HCT116 (cell line): Measurements from ENCODE around the gene HNRNPL. TPM values are rescaled to one million over a fixed set of nuclear protein-coding genes. Genes with fewer than 3 reads are reported as not detected.

Experiments used
- ATAC-seq: fragments of 200-7000 bp; cut with Tn5 transposase; 2 replicates; pipeline ENCODE4 v1.9.1; 2020; ENCODE audit warnings: mild to moderate bottlenecking, moderate library complexity
- BruUV-seq: library from RNA; stranded (reverse); fragments of 400-500 nt; replicated peaks from 2 replicates; lab custom pipeline; 2021; lab: Mats Ljungman, UMichigan
- CTCF ChIA-PET: fragments of 300-600 bp; sonication (Branson Sonifier 250); formaldehyde crosslinking; loops from one replicate; lab custom pipeline; 2021; ENCODE audit warnings: antibody characterized with exemption; lab: Charles Lee
- POLR2A ChIA-PET: fragments of 300-600, 350-600 bp; sonication (Branson Sonifier 250); formaldehyde crosslinking; loops from one replicate; lab custom pipeline; 2021; ENCODE audit warnings: antibody characterized with exemption; lab: Charles Lee
- RAD21 ChIA-PET, 2 experiments: fragments of 300-600 bp; sonication (Branson Sonifier 250); formaldehyde crosslinking; loops; one replicate each; lab custom pipeline; 2023; ENCODE audit warnings: low total read pairs in 2 of 2; ENCODE audit not compliant: uncharacterized antibody in 2 of 2, unreplicated experiment in 2 of 2, low non-redundant PET in 1 of 2; lab: Charles Lee
- DNase-seq: peaks from one replicate; pipeline ENCODE4 v3.0.0-alpha.2; 2010; ENCODE audit warnings: low read depth, low spot score
- H2AFZ ChIP-seq: fragments of 200-600 bp; shearing (Covaris generic), sonication (generic); 2 replicates; pipeline ENCODE4 v1.6.1; 2017; ENCODE audit warnings: low read depth, mixed run types, mixed read lengths, antibody characterized with exemption, low read length; ENCODE audit not compliant: poor library complexity, severe bottlenecking
- H3K27ac ChIP-seq: 2 replicates; pipeline ENCODE4 v1.5.1; 2012; ENCODE audit warnings: low read depth, low read length
- H3K27me3 ChIP-seq: fragments of 200-600 bp; sonication (generic); 2 replicates; pipeline ENCODE4 v1.6.1; 2016; ENCODE audit warnings: mixed run types, low read length, mixed read lengths; ENCODE audit not compliant: insufficient read depth
- H3K36me3 ChIP-seq, 2 experiments: fragments of 200-500 bp in 1 of 2; fragments of 200-600 bp in 1 of 2; sonication (Bioruptor generic) in 1 of 2; sonication (generic) in 1 of 2; 2 replicates each; pipeline versions ENCODE4 v1.5.1 to v1.6.1; 2014 to 2016; ENCODE audit warnings: low read length in 2 of 2, inconsistent platforms in 1 of 2, mixed read lengths in 1 of 2, mixed run types in 1 of 2; ENCODE audit not compliant: insufficient read depth in 2 of 2, control insufficient read depth in 1 of 2
- H3K4me1 ChIP-seq, 2 experiments: fragments of 200-600 bp in 1 of 2; sonication (generic) in 1 of 2; 2 replicates each; pipeline versions ENCODE4 v1.5.1 to v1.6.1; 2012 to 2017; ENCODE audit warnings: low read length in 2 of 2, inconsistent platforms in 1 of 2, mild to moderate bottlenecking in 1 of 2, mixed read lengths in 1 of 2, mixed run types in 1 of 2, moderate library complexity in 1 of 2; ENCODE audit not compliant: insufficient read depth in 2 of 2, control insufficient read depth in 1 of 2
- H3K4me2 ChIP-seq: fragments of 200-600 bp; sonication (generic); 2 replicates; pipeline ENCODE4 v1.6.1; 2017; ENCODE audit warnings: mixed run types, low read length, mixed read lengths
- H3K4me3 ChIP-seq, 2 experiments: fragments of 200-600 bp in 1 of 2; sonication (generic) in 1 of 2; replicated peaks in 1 of 2; 2 replicates each; pipeline ENCODE4 v1.5.1; 2011 to 2016; ENCODE audit warnings: low read length in 2 of 2, control low read depth in 1 of 2, low read depth in 1 of 2, mild to moderate bottlenecking in 1 of 2, mixed read lengths in 1 of 2, mixed run types in 1 of 2
- H3K79me2 ChIP-seq: fragments of 200-600 bp; sonication (generic); 2 replicates; pipeline ENCODE4 v1.6.1; 2017; ENCODE audit warnings: mild to moderate bottlenecking, mixed run types, low read length, moderate library complexity, mixed read lengths; ENCODE audit not compliant: insufficient read depth
- H3K9ac ChIP-seq: fragments of 200-600 bp; sonication (generic); 2 replicates; pipeline ENCODE4 v1.6.1; 2016; ENCODE audit warnings: low read length, mixed read lengths
- H3K9me2 ChIP-seq: fragments of 200-600 bp; sonication (generic), shearing (Covaris generic); 2 replicates; pipeline ENCODE4 v1.6.1; 2017; ENCODE audit warnings: mixed run types, mild to moderate bottlenecking, moderate library complexity; ENCODE audit not compliant: insufficient read depth
- H3K9me3 ChIP-seq, 2 experiments: fragments of 200-500 bp in 1 of 2; fragments of 200-600 bp in 1 of 2; sonication (Bioruptor generic) in 1 of 2; sonication (generic) in 1 of 2; 2 replicates each; pipeline ENCODE4 v1.6.1; 2014 to 2017; ENCODE audit warnings: low read length in 2 of 2, mixed read lengths in 2 of 2, inconsistent platforms in 1 of 2, low read depth in 1 of 2, mild to moderate bottlenecking in 1 of 2, mixed run types in 1 of 2, moderate library complexity in 1 of 2; ENCODE audit not compliant: control insufficient read depth in 1 of 2, insufficient read depth in 1 of 2
- H4K20me1 ChIP-seq: fragments of 200-600 bp; sonication (generic), shearing (Covaris generic); 2 replicates; pipeline ENCODE4 v1.6.1; 2017; ENCODE audit warnings: mixed run types, mild to moderate bottlenecking, moderate library complexity; ENCODE audit not compliant: insufficient read depth
- CBX3 ChIP-seq: IDR thresholded peaks from 2 replicates; pipeline ENCODE4 v1.6.1; 2012; ENCODE audit warnings: low read depth
- CEBPB ChIP-seq: IDR thresholded peaks from 2 replicates; pipeline ENCODE4 v1.6.1; 2012; ENCODE audit warnings: low read depth
- CTCF ChIP-seq, 3 experiments: fragments of 200-600 bp in 1 of 3; sonication (generic) in 1 of 3; IDR thresholded peaks in 2 of 3; conservative IDR thresholded peaks in 1 of 3; 2 replicates each; pipeline ENCODE4 v1.5.1; 2012 to 2017; ENCODE audit warnings: low read depth in 2 of 3, low read length in 2 of 3, antibody characterized with exemption in 1 of 3, borderline replicate concordance in 1 of 3, control low read depth in 1 of 3, mild to moderate bottlenecking in 1 of 3, mixed read lengths in 1 of 3, mixed run types in 1 of 3, moderate library complexity in 1 of 3; ENCODE audit not compliant: insufficient read depth in 1 of 3
- ELF1 ChIP-seq: IDR thresholded peaks from 2 replicates; pipeline ENCODE4 v1.6.1; 2012; ENCODE audit warnings: low read depth, borderline replicate concordance
- EZH2 ChIP-seq: fragments of 200-600 bp; sonication (generic); IDR thresholded peaks from 2 replicates; pipeline ENCODE4 v1.6.1; 2017; ENCODE audit warnings: antibody characterized with exemption, mixed run types
- EZH2phosphoT487 ChIP-seq: fragments of 200-600 bp; IDR thresholded peaks from 2 replicates; pipeline ENCODE4 v1.6.1; 2018; ENCODE audit warnings: antibody characterized with exemption, borderline replicate concordance
- FOSL1 ChIP-seq: IDR thresholded peaks from 2 replicates; pipeline ENCODE4 v1.6.1; 2012; ENCODE audit warnings: low read depth
- JUND ChIP-seq: IDR thresholded peaks from 2 replicates; pipeline ENCODE4 v1.6.1; 2012
- POLR2A ChIP-seq: IDR thresholded peaks from 2 replicates; pipeline ENCODE4 v1.7.0; 2011; ENCODE audit warnings: borderline replicate concordance; ENCODE audit not compliant: insufficient read depth, insufficient read length; ENCODE audit errors: extremely low read depth
- POLR2AphosphoS5 ChIP-seq: IDR thresholded peaks from 2 replicates; pipeline ENCODE4 v1.6.1; 2011; ENCODE audit warnings: mild to moderate bottlenecking, low read depth, low read length, moderate library complexity
- SIN3A ChIP-seq: IDR thresholded peaks from 2 replicates; pipeline ENCODE4 v1.6.1; 2012; ENCODE audit warnings: low read depth
- SP1 ChIP-seq: IDR thresholded peaks from 2 replicates; pipeline ENCODE4 v1.6.1; 2012; ENCODE audit warnings: low read depth
- TCF7L2 ChIP-seq: IDR thresholded peaks from 2 replicates; pipeline ENCODE4 v1.7.0; 2011; ENCODE audit warnings: borderline replicate concordance, inconsistent platforms; ENCODE audit not compliant: insufficient read depth, insufficient read length; ENCODE audit errors: extremely low read depth
- YY1 ChIP-seq: IDR thresholded peaks from 2 replicates; pipeline ENCODE4 v1.6.1; 2011; ENCODE audit warnings: low read length, low read depth, moderate library complexity, mild to moderate bottlenecking; ENCODE audit not compliant: insufficient replicate concordance; ENCODE audit errors: extremely low read depth
- ZBTB33 ChIP-seq: IDR thresholded peaks from 2 replicates; pipeline ENCODE4 v1.6.1; 2011; ENCODE audit warnings: mild to moderate bottlenecking, low read length, moderate library complexity; ENCODE audit not compliant: insufficient replicate concordance; ENCODE audit errors: extremely low read depth
- ZFX ChIP-seq: fragments of 450-650 bp; IDR thresholded peaks from 2 replicates; pipeline ENCODE4 v1.6.1; 2017
- ZNF274 ChIP-seq: fragments of 200-500 bp; sonication (Bioruptor generic); IDR thresholded peaks from 2 replicates; pipeline ENCODE4 v1.6.1; 2014; ENCODE audit warnings: mild to moderate bottlenecking, low read depth, low read length, inconsistent platforms
- intact Hi-C: fragments of 100-400 bp; cut with micrococcal nuclease; formaldehyde crosslinking; loops from 2 replicates; pipeline ENCODE4 v1.10.0; 2022
- total RNA-seq: library from RNA; stranded (reverse); gene quantifications from one replicate; pipeline ENCODE4 v1.2.1, GENCODE V29; 2021; ENCODE audit not compliant: unreplicated experiment
- TF ChIP-seq, protein P1 (sequence below): IDR thresholded peaks from 2 replicates; pipeline ENCODE4 v1.6.1; 2012
- TF ChIP-seq, protein P2 (sequence below): IDR thresholded peaks from 2 replicates; pipeline ENCODE4 v1.6.1; 2012

Gene HNRNPL
- total RNA-seq, 1 experiment from 2014 or later: 551 TPM

DNA sequence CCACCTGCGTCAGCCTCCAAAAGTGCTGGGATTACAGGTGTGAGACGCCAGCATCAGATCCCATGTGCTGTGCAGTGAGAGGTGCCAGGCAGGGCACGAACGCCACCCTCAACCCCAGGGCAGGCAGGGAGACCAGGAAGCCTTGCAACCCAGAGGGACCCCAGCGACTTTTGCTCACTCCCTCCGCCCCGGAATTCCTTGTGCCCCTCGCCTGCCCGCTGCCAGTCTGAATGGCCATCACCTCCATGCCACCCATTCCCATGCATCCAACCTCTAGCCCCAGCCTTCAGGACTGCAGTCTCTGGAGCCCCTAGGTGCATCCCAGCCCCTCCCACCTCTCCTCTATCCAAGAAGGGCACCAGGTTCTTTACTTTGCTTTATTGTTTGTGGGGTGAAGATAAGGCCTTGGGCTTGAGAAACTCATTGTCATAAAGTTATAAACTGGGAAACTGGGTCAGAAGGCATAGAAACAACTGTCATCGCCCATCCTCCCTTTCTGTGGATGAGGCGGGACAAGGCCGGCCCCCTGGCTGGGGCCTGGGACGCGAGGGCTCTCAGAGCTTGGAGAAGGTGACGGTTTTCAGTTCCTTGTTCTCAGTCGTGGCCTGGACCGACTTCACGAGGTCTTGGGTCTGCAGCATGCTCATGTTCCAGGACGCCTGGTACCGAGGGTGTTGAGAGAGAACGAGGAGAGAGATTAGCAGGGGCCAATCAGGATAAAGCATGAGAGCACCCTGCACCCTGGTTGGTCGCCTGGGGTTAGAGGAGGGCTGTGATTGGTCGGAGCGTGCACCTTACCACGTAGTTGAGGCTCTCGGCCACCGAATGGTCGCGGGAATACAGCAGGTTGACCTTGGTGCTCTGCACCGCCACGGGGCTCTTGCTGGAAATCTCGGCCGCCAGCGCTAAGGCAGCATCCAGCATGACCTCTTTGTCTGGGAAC lies 34.5 kb downstream of the HNRNPL start:
- POLR2A ChIA-PET: interaction anchor here (2.4 kb wide), 1 partner anchor 7 kb away, joined by 16 read pairs; no protein-coding TSS in a partner anchor
- H3K9me2 ChIP-seq: no peaks in the 10 kb centered on the region
- no peaks in the 10 kb centered on the region for H3K9me3 ChIP-seq
- intact Hi-C loops: no loop called here
- TSS peak; percentile 85 for BruUV-seq
- no peak overlapping the region for H2AFZ ChIP-seq
- H3K27ac ChIP-seq: no peak overlapping the region
- no peaks in the 10 kb centered on the region for H3K27me3 ChIP-seq
- peaks cover 0 to 4% of the 10 kb centered on the region in 2 experiments; a peak in 1 of 4 replicates for H3K4me1 ChIP-seq
- no peak overlapping the region for H3K4me3 ChIP-seq
- ATAC-seq (peak; percentile 63), DNase-seq (no peak)
- H3K79me2 ChIP-seq: no peaks in the 10 kb centered on the region
- RAD21 ChIA-PET: no interaction called here
- no peaks in the 10 kb centered on the region for H4K20me1 ChIP-seq
- no peaks in the 10 kb centered on the region for H3K36me3 ChIP-seq
- CTCF ChIA-PET: no interaction called here
- no peak overlapping the region for H3K9ac ChIP-seq
- no peak overlapping the region for H3K4me2 ChIP-seq
- TF ChIP-seq EZH2 (no peak), ZBTB33 (no peak), ZFX (no peak), POLR2AphosphoS5 (no peak), JUND (no peak), TCF7L2 (no peak), POLR2A (no peak), SIN3A (no peak), CBX3 (no peak), ZNF274 (no peak), YY1 (no peak), FOSL1 (no peak), EZH2phosphoT487 (no peak), CTCF (IDR thresholded peaks at IDR 0.05 in 2 of 3, conservative IDR thresholded peaks at IDR 0.05 in 1 of 3; ENCODE audit: borderline replicate concordance in 1 of 3, insufficient read depth in 1 of 3, low read depth in 2 of 3, low read length in 2 of 3) (no peak), ELF1 (no peak), CEBPB (no peak), SP1 (no peak)
- TF ChIP-seq, protein P1, sequence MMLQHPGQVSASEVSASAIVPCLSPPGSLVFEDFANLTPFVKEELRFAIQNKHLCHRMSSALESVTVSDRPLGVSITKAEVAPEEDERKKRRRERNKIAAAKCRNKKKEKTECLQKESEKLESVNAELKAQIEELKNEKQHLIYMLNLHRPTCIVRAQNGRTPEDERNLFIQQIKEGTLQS: no peak
- TF ChIP-seq, protein P2, sequence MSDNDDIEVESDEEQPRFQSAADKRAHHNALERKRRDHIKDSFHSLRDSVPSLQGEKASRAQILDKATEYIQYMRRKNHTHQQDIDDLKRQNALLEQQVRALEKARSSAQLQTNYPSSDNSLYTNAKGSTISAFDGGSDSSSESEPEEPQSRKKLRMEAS: no peak
